CD14-positive monocyte (primary cell): Measurements from ENCODE around the gene TMEM178B. TPM values are rescaled to one million over a fixed set of nuclear protein-coding genes. Genes with fewer than 3 reads are reported as not detected.

ENCODE experiments used
- DNase-seq, 3 donors: peaks; one replicate each; pipeline ENCODE4 v3.0.0-alpha.2; 2011 to 2022
- H2AFZ ChIP-seq: 2 replicates; pipeline ENCODE4 v1.6.0; 2012; ENCODE audit warnings: mild to moderate bottlenecking, low read depth, low read length, inconsistent platforms; ENCODE audit not compliant: insufficient read depth, poor library complexity, severe bottlenecking
- H3K27ac ChIP-seq, 2 donors: 1 replicate in 1 of 2; 2 replicates in 1 of 2; pipeline ENCODE4 v1.5.1; 2012 to 2013; ENCODE audit warnings: low read length in 2 of 2, control low read depth in 1 of 2, inconsistent platforms in 1 of 2, low read depth in 1 of 2, mild to moderate bottlenecking in 1 of 2
- H3K27me3 ChIP-seq, 2 donors: one replicate each; pipeline versions ENCODE4 v1.6.0 to v1.6.1; 2011 to 2013; ENCODE audit warnings: low read length in 2 of 2; ENCODE audit not compliant: control insufficient read depth in 2 of 2, insufficient read depth in 2 of 2
- H3K36me3 ChIP-seq, 2 donors: replicated peaks in 1 of 2; 1 replicate in 1 of 2; 2 replicates in 1 of 2; pipeline versions ENCODE4 v1.5.1 to v1.6.1; 2012 to 2013; ENCODE audit warnings: low read length in 2 of 2, control low read depth in 1 of 2, inconsistent platforms in 1 of 2, mild to moderate bottlenecking in 1 of 2; ENCODE audit not compliant: insufficient read depth in 2 of 2, control insufficient read depth in 1 of 2
- H3K4me1 ChIP-seq, 2 donors: 1 replicate in 1 of 2; 2 replicates in 1 of 2; pipeline versions ENCODE4 v1.5.1 to v1.6.1; 2012 to 2013; ENCODE audit warnings: low read length in 2 of 2, control low read depth in 1 of 2, inconsistent platforms in 1 of 2, mild to moderate bottlenecking in 1 of 2, moderate library complexity in 1 of 2; ENCODE audit not compliant: insufficient read depth in 2 of 2, control insufficient read depth in 1 of 2
- H3K4me2 ChIP-seq: replicated peaks from 2 replicates; pipeline ENCODE3; 2012; ENCODE audit warnings: low read length, moderate library complexity, mild to moderate bottlenecking; ENCODE audit not compliant: poor library complexity, severe bottlenecking; ENCODE audit errors: extremely low read depth
- H3K4me3 ChIP-seq, 3 experiments: fragments of 200-600 bp in 1 of 3; sonication (generic) in 1 of 3; replicated peaks in 1 of 3; 1 replicate in 2 of 3; 2 replicates in 1 of 3; pipeline ENCODE4 v1.5.1; 2011 to 2013; ENCODE audit warnings: low read length in 3 of 3, mild to moderate bottlenecking in 3 of 3, control low read depth in 2 of 3, low read depth in 2 of 3, inconsistent platforms in 1 of 3, moderate library complexity in 1 of 3
- H3K79me2 ChIP-seq: 2 replicates; pipeline ENCODE4 v1.6.0; 2012; ENCODE audit warnings: mild to moderate bottlenecking, control low read depth, inconsistent platforms, low read length, moderate library complexity; ENCODE audit not compliant: insufficient read depth
- H3K9ac ChIP-seq: 2 replicates; pipeline ENCODE4 v1.6.0; 2017; ENCODE audit warnings: low read length, mild to moderate bottlenecking; ENCODE audit not compliant: insufficient read depth, poor library complexity, severe bottlenecking
- H3K9me3 ChIP-seq, 2 donors: replicated peaks in 1 of 2; 1 replicate in 1 of 2; 2 replicates in 1 of 2; pipeline versions ENCODE4 v1.5.1 to v1.6.1; 2012 to 2013; ENCODE audit warnings: low read length in 2 of 2, control low read depth in 1 of 2; ENCODE audit not compliant: control insufficient read depth in 1 of 2, insufficient read depth in 1 of 2
- H4K20me1 ChIP-seq: 2 replicates; pipeline ENCODE4 v1.6.0; 2012; ENCODE audit warnings: mild to moderate bottlenecking, low read length, control low read depth, moderate library complexity; ENCODE audit not compliant: insufficient read depth
- H3K27ac Mint-ChIP-seq, 7 donors: one replicate each; pipeline ENCODE4 v1.8.0; 2020; ENCODE audit warnings: mild to moderate bottlenecking in 7 of 7, mixed read lengths in 7 of 7, moderate library complexity in 6 of 7, inconsistent platforms in 2 of 7
- H3K27me3 Mint-ChIP-seq, 3 donors: one replicate each; pipeline ENCODE4 v1.8.0; 2021 to 2022; ENCODE audit warnings: low read depth in 3 of 3, mild to moderate bottlenecking in 3 of 3, mixed read lengths in 3 of 3, moderate library complexity in 3 of 3, inconsistent platforms in 1 of 3
- H3K36me3 Mint-ChIP-seq, 2 donors: one replicate each; pipeline ENCODE4 v1.8.0; 2020; ENCODE audit warnings: mixed read lengths in 2 of 2, inconsistent platforms in 1 of 2, mild to moderate bottlenecking in 1 of 2
- H3K4me1 Mint-ChIP-seq: one replicate; pipeline ENCODE4 v1.8.0; 2020; ENCODE audit warnings: mild to moderate bottlenecking, mixed read lengths
- H3K4me3 Mint-ChIP-seq, 2 donors: one replicate each; pipeline ENCODE4 v1.8.0; 2020; ENCODE audit warnings: mild to moderate bottlenecking in 2 of 2, mixed read lengths in 2 of 2, moderate library complexity in 1 of 2
- H3K9me3 Mint-ChIP-seq, 7 donors: one replicate each; pipeline ENCODE4 v1.8.0; 2020 to 2022; ENCODE audit warnings: mixed read lengths in 7 of 7, mild to moderate bottlenecking in 6 of 7, moderate library complexity in 6 of 7, inconsistent platforms in 2 of 7
- WGBS: methylation state at CpG from one replicate; pipeline ENCODE4 v1.1.5; 2013; ENCODE audit warnings: missing lambda C conversion rate; ENCODE audit not compliant: insufficient coverage; 5-methylcytosine and 5-hydroxymethylcytosine counted together
- intact Hi-C, 2 donors: fragments of 100-400 bp; cut with micrococcal nuclease; formaldehyde crosslinking; loops; one replicate each; pipeline versions ENCODE4 v1.15.0 to v1.15.1; 2023
- polyA plus RNA-seq, 3 donors: library from polyadenylated mRNA; depleted of rRNA in 1 of 3; unstranded in 2 of 3; stranded (reverse) in 1 of 3; fragments of 300-500 nt in 2 of 3; fragments of >200 nt in 1 of 3; fragmentation: Illumina TruSeq in 2 of 3; gene quantifications; 1 replicate in 2 of 3; 2 replicates in 1 of 3; pipeline ENCODE4 v1.2.3, GENCODE V29; 2012 to 2021
- TF ChIP-seq, protein P1 (sequence below): fragments of 200-600 bp; IDR thresholded peaks from one replicate; pipeline ENCODE4 v1.8.0; 2022; ENCODE audit warnings: antibody characterized with exemption, mild to moderate bottlenecking

Gene TMEM178B
- polyA plus RNA-seq, 3 donors = not detected

DNA sequence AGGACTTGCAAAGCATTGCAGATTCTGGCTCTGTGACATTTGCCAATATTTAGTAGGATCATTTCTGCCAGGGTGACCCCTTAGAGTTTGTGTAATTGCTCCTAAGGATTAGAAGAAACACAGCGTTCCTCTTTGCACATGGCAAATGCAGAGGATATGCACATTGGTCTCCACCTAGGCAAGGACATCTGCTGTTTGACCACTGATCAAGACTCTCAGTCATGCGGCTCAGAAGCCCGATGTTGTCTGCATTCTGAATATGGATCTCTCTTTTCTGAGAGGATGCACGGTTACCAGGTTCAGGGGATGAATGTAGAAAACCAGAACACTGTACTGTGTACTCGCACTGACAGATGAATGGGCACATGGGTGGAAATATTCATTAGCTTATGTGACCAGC, 296.8 kb downstream of the TMEM178B start:
- TF ChIP-seq, protein P1, sequence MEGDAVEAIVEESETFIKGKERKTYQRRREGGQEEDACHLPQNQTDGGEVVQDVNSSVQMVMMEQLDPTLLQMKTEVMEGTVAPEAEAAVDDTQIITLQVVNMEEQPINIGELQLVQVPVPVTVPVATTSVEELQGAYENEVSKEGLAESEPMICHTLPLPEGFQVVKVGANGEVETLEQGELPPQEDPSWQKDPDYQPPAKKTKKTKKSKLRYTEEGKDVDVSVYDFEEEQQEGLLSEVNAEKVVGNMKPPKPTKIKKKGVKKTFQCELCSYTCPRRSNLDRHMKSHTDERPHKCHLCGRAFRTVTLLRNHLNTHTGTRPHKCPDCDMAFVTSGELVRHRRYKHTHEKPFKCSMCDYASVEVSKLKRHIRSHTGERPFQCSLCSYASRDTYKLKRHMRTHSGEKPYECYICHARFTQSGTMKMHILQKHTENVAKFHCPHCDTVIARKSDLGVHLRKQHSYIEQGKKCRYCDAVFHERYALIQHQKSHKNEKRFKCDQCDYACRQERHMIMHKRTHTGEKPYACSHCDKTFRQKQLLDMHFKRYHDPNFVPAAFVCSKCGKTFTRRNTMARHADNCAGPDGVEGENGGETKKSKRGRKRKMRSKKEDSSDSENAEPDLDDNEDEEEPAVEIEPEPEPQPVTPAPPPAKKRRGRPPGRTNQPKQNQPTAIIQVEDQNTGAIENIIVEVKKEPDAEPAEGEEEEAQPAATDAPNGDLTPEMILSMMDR = no peak
- H4K20me1 ChIP-seq = no peaks in the 10 kb centered on the region
- H3K9me3 Mint-ChIP-seq = peaks cover 0 to 8% (median 3%) of the 10 kb centered on the region in 7 donors
- no peaks in the 10 kb centered on the region for H3K4me1 Mint-ChIP-seq
- no peak overlapping the region for H3K9ac ChIP-seq
- no peaks in the 10 kb centered on the region for H3K9me3 ChIP-seq
- H3K4me1 ChIP-seq = no peaks in the 10 kb centered on the region
- H3K36me3 ChIP-seq = no peaks in the 10 kb centered on the region
- peaks cover 0 to 4% (median under 1%) of the 10 kb centered on the region in 3 donors for H3K27me3 Mint-ChIP-seq
- no peak overlapping the region for H3K27ac ChIP-seq
- no peak overlapping the region for H2AFZ ChIP-seq
- WGBS = 100% methylated on average over 5 of the region's 5 CpGs
- no peak for DNase-seq
- H3K27me3 ChIP-seq = no peaks in the 10 kb centered on the region
- H3K4me2 ChIP-seq = no peak overlapping the region
- H3K27ac Mint-ChIP-seq = no peak overlapping the region
- intact Hi-C loops = no loop called here
- no peaks in the 10 kb centered on the region for H3K36me3 Mint-ChIP-seq
- no peak overlapping the region for H3K4me3 ChIP-seq
- H3K79me2 ChIP-seq = no peaks in the 10 kb centered on the region
- no peak overlapping the region for H3K4me3 Mint-ChIP-seq

DNA sequence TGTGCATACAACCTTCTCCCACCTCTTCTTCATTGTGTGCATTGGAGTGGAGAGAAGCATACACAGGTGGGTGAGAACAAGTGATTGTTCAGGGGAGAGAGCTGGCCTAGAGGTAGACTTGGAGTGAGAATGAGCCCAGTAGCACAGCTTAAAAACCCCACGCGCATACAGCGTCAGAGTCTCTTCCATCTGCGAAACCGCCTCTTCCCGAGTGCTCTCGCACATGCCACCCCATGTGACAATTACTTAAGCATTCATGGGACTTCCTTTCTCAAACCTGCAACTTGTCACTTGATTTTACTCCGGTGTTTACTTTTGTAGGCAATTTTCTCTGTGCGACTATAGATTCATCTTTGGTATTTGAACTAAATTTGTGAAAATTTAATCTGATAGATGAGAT, 300.6 kb downstream of the TMEM178B start:
- no peak overlapping the region for H3K4me3 Mint-ChIP-seq
- TF ChIP-seq, protein P1 = no peak

More for the DNA sequence above, 300.6 kb downstream of the TMEM178B start:
- WGBS = 87% methylated on average over 5 of the region's 9 CpGs
- no peak overlapping the region for H3K4me2 ChIP-seq
- no peaks in the 10 kb centered on the region for H3K9me3 ChIP-seq
- DNase-seq = no peak
- H2AFZ ChIP-seq = no peak overlapping the region
- Mint-ChIP-seq H3K27ac (no peak overlapping the region), H3K36me3 (no peaks in the 10 kb centered on the region), H3K9me3 (peaks cover 0 to 5% (median 0%) of the 10 kb centered on the region in 7 donors), H3K4me1 (no peaks in the 10 kb centered on the region), H3K27me3 (peaks cover 1 to 4% (median 2%) of the 10 kb centered on the region in 3 donors)
- H3K27ac ChIP-seq = no peak overlapping the region
- H4K20me1 ChIP-seq = no peaks in the 10 kb centered on the region
- no peaks in the 10 kb centered on the region for H3K79me2 ChIP-seq
- no peaks in the 10 kb centered on the region for H3K4me1 ChIP-seq
- intact Hi-C loops = no loop called here
- H3K4me3 ChIP-seq = no peak overlapping the region
- no peaks in the 10 kb centered on the region for H3K27me3 ChIP-seq
- H3K9ac ChIP-seq = no peak overlapping the region
- no peaks in the 10 kb centered on the region for H3K36me3 ChIP-seq
